Measurements from ENCODE around the gene ARRB2. TPM values are rescaled to one million over a fixed set of nuclear protein-coding genes. Genes with fewer than 3 reads are reported as not detected.

ARRB2 gene
- total RNA-seq, 3 donors from 2014 or later (not counting 1 experiment from before 2014, with no cell fraction given), result 314 to 374 (median 335) TPM

- no peaks in the 10 kb centered on the region for H3K9me3 Mint-ChIP-seq
- Histone ChIP-seq H3K4me3 (ENCODE audit: low read length) (no peak overlapping the region), H3K27me3 (ENCODE audit: control insufficient read depth, insufficient read depth, low read length) (no peaks in the 10 kb centered on the region), H3K36me3 (ENCODE audit: control insufficient read depth, insufficient read depth, low read length) (peaks cover 46% of the 10 kb centered on the region), H3K27ac (ENCODE audit: low read length) (no peak overlapping the region), H3K9me3 (ENCODE audit: control insufficient read depth, insufficient read depth, low read length) (no peaks in the 10 kb centered on the region), H3K4me1 (ENCODE audit: control insufficient read depth, insufficient read depth, low read length) (peaks cover 34% of the 10 kb centered on the region)
- peak; percentile 47 to 75 (median 56) for ATAC-seq
- H3K27ac Mint-ChIP-seq, result peak overlapping the region; percentile 12 to 37
- peak in 1 of 2 donors; percentile 63 for DNase-seq
- 70% methylated on average over 18 of the region's 20 CpGs for WGBS (ENCODE audit: insufficient coverage)
- TF ChIP-seq CTCF (IDR thresholded peaks at IDR 0.05), result no peak
- intact Hi-C loops (cut with micrococcal nuclease), result no loop called here
- peaks cover 27 to 48% of the 10 kb centered on the region in 2 donors for H3K4me1 Mint-ChIP-seq
- peaks cover 7% of the 10 kb centered on the region for H3K36me3 Mint-ChIP-seq
- peak overlapping the region; percentile 4 for H3K4me3 Mint-ChIP-seq
- no peaks in the 10 kb centered on the region for H3K27me3 Mint-ChIP-seq (ENCODE audit: low read depth in 2 of 2)
These were observed 11.0 kb downstream of the ARRB2 start for GRCh38 chr17:4721203-4722135.

DNA sequence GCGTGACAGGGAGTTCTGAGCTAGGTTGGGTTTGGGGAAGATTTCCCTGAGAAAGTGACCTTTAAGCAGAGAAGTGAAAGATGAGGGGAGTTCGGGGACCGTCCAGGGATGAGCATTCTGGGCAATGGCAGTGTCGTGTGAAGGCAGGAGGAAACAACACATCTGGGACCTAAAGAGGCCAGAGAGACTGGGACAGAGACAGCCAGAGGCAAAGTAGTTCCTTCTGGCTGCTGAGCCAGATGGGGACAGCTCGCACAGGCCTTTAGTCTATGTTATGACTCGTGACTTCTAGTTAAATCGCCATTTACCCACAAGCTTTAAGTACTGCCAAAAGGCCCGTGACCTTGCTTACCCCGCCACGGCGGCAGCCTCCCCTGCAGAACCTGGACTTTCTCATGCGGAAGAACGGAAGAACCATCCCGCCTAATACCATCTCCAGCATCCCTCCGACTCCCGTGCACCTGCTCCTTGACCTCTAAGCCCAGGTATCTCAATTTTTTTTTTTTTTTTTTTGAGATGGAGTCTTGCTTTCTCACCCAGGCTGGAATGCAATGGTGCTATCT lies 12.3 kb downstream of the ARRB2 start:
- ATAC-seq (no peak), DNase-seq (no peak)
- 84% methylated on average over 16 of the region's 16 CpGs for WGBS (ENCODE audit: insufficient coverage)
- no peaks in the 10 kb centered on the region for H3K9me3 Mint-ChIP-seq
- TF ChIP-seq CTCF (IDR thresholded peaks at IDR 0.05), result no peak
- peaks cover 21% of the 10 kb centered on the region for H3K4me1 ChIP-seq (ENCODE audit: control insufficient read depth, insufficient read depth, low read length)
- H3K4me3 Mint-ChIP-seq, result no peak overlapping the region
- H3K36me3 ChIP-seq (ENCODE audit: control insufficient read depth, insufficient read depth, low read length), result peaks cover 33% of the 10 kb centered on the region
- H3K9me3 ChIP-seq (ENCODE audit: control insufficient read depth, insufficient read depth, low read length), result no peaks in the 10 kb centered on the region
- no peaks in the 10 kb centered on the region for H3K27me3 ChIP-seq (ENCODE audit: control insufficient read depth, insufficient read depth, low read length)
- H3K4me1 Mint-ChIP-seq, result peaks cover 18 to 36% of the 10 kb centered on the region in 2 donors
- peak overlapping the region in 1 of 2 donors; percentile 12 for H3K27ac Mint-ChIP-seq
- intact Hi-C loops (cut with micrococcal nuclease), result no loop called here
- H3K4me3 ChIP-seq (ENCODE audit: low read length), result no peak overlapping the region
- H3K27me3 Mint-ChIP-seq (ENCODE audit: low read depth in 2 of 2), result no peaks in the 10 kb centered on the region
- no peak overlapping the region for H3K27ac ChIP-seq (ENCODE audit: low read length)
- peaks cover 7% of the 10 kb centered on the region for H3K36me3 Mint-ChIP-seq

DNA sequence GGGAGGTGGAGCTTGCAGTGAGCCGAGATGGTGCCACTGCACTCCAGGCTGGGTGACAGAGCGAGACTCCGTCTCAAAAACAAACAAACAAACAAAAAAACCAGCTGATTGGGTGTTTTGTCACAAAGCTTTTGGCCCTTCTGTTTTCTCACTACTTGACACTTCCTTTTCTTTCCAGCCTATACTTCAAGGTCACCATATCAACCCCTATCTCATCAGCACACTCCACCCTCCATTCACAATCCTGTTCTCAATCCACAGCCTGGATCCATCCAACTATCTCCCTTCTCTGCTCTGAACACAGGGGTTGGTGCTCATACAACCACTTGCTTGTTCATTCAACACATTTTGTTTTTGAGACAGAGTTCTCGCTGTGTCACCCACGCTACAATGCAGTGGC lies 14.2 kb downstream of the ARRB2 start:
- Histone ChIP-seq H3K9me3 (ENCODE audit: control insufficient read depth, insufficient read depth, low read length) (no peaks in the 10 kb centered on the region), H3K27ac (ENCODE audit: low read length) (no peak overlapping the region), H3K4me1 (ENCODE audit: control insufficient read depth, insufficient read depth, low read length) (peaks cover 7% of the 10 kb centered on the region), H3K36me3 (ENCODE audit: control insufficient read depth, insufficient read depth, low read length) (peaks cover 14% of the 10 kb centered on the region), H3K27me3 (ENCODE audit: control insufficient read depth, insufficient read depth, low read length) (no peaks in the 10 kb centered on the region), H3K4me3 (ENCODE audit: low read length) (no peak overlapping the region)
- Mint-ChIP-seq H3K27ac (peak overlapping the region in 1 of 2 donors; percentile 6), H3K27me3 (ENCODE audit: low read depth in 2 of 2) (no peaks in the 10 kb centered on the region), H3K9me3 (no peaks in the 10 kb centered on the region), H3K4me3 (no peak overlapping the region), H3K36me3 (peaks cover 2% of the 10 kb centered on the region), H3K4me1 (peaks cover 18 to 24% of the 10 kb centered on the region in 2 donors)
- WGBS (ENCODE audit: insufficient coverage), result 91% methylated on average over 5 of the region's 5 CpGs
- no peak for TF ChIP-seq CTCF (IDR thresholded peaks at IDR 0.05)
- ATAC-seq (no peak), DNase-seq (no peak)
- intact Hi-C loops (cut with micrococcal nuclease), result no loop called here
